ENCODE data around the gene TMEM217.
"Not testable (repeated sequence)": the region's sequence is repeated elsewhere in the genome, so short reads cannot be mapped to it uniquely, and the experiment has no call there.

The TMEM217 gene

GRCh38 chr6:37257634-37258404, at the start of gene TMEM217, which contains the start of gene TBC1D22B:
Gene TMEM217 (minus strand): TSS chr6:37258144. CDS start chr6:37219030, 39,114 bp downstream.
Gene TBC1D22B (plus strand): TSS chr6:37257772. CDS start chr6:37257918, 146 bp downstream.
- peak; percentile 92 for DNase-seq

DNA sequence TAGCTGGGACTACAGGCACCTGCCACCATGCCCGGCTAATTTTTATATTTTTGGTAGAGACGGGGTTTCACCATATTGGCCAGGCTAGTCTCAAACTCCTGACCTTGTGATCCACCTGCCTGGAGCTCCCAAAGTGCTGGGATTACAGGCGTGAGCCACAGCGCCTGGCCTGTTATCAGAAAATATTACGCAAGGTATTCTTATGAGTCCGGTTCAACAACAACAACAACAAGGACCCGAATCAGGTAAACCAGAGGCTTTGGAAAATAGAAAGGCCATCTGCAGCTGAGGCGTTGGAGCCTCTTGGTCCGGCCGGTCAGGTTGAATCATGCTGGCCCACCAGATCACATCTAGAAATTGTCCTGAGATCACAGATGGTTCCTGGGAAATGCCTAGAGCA, 49.5 kb upstream of the TMEM217 start:
- DNase-seq, result not testable (repeated sequence)

DNA sequence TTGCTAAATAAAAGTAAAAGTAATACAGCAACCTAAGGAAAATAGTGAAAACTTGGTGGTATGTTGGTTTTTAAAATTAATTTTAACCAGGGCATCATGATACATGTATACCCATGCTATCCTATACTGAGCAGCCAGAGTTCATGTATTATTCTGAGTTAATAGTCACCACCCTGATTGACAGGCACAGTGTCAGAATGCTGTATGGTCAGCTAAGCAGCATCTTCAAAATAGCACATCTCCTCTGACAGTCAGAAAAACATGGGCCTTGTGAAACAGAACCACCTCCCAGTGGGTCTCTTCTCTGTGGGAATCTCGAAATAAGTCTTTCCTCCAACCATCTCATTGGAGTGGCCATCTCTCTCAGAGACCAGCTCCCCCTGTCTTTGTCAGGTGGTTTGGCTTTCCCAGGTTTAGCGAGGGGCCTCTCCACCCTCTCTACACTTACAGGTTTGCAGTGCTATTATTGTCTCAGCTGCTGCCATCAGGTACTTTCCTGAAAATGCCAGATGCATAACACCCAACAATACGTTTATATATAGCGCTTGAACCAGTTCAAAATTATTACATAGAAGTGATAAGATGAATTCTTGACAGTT, 48.8 kb upstream of the TMEM217 start:
- no peak for DNase-seq

DNA sequence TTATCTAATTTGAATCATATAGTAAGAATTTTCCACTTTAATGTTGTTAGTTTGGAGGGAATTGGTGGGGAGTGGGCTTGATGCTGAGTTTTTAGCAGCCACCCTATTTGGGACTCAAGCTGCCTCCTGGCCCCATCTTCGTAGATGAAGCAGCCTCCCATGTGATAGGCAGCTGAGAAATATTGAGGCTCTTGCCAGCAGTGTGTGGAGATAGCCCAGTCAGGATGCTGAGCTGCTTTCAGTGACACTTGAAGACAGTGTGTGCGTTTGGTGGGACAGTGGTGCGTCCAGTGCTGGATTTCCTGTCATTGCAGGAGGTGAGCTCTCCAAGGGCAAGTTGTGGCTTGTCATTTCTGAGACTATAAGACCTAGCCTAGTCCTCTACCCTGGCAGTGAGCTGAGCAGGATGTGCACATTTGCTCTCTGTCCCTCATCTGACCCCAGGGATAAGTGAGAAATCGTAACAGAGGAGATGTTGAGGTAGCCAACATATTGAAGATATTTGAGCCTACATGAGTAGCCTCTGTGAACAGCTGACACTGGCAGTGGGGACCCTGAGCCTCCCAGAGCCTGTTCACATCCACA, 48.0 kb upstream of the TMEM217 start:
- DNase-seq, result no peak

DNA sequence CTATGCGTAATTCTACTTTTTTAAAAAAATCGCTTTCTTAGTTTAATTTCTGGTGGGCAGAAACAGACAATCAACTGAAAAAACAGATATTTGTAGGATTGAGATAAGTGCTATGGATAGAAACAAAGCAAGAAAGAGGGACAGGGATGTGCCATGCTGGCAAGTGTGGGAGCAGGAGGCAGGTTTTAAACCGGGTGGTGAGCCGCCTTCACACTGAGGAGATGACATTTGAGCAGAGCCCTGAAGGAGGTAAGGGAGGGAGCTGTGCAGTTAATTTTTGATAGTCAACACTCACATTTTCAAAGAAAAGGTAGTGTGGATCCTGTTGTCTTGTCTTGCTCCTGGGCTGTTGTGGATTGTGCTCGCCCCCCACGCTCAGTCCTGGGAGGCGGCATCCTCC, 46.8 kb upstream of the TMEM217 start:
- DNase-seq, result no peak

DNA sequence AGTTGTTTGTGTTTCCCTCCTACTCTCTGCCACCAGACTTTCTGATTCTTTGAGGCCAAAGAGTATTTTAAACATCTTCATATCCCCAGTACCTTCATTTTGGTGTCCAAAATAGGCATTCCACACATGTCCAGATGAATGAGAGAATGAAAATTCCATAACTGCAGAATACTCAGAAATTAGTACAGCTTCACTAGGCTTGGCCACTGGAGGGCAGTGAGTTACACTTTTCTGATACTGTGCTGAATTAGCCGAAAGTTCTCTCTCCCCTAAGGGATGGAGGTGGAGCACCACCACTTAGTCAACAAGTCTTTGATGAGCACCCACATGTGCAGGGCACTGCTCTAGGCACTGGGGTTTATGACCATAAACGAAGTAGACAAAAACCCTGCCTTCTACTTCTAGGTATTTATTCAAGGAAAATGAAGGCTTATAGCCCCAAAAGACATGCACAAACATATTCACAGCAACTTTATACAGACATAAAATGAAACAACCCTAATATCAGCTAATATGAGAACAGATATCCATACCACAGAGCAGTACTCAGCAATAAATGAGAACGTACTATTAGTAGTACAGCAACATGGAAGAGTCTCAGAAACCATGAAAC, 46.1 kb upstream of the TMEM217 start:
- no peak for DNase-seq

DNA sequence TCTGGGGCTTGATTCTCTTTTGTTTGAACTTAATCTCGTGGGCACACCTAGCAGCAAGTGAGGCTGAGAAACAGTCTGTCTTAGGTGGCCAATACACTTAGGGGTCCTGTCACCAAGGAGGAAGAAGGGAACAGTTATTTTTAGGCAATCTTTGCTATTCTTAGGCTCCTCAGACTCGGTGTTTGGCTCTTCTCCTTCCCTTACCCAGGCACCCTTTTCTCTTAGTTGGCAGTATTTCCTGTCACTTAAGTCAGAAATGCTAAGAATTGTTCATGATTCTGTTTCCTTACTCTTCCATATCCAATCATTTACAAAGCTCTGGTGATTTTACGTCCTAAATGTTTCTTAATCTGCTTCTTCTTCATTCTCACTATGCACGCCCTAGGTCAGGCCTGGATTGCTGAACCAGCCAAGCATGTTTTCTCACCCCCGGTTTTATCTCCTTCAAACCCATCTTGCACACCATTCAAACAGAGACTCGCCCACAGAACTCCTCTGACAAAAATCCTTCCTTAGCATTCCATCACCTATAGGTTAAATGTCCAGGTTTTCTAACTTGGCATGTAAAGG, 45.2 kb upstream of the TMEM217 start:
- no peak for DNase-seq

DNA sequence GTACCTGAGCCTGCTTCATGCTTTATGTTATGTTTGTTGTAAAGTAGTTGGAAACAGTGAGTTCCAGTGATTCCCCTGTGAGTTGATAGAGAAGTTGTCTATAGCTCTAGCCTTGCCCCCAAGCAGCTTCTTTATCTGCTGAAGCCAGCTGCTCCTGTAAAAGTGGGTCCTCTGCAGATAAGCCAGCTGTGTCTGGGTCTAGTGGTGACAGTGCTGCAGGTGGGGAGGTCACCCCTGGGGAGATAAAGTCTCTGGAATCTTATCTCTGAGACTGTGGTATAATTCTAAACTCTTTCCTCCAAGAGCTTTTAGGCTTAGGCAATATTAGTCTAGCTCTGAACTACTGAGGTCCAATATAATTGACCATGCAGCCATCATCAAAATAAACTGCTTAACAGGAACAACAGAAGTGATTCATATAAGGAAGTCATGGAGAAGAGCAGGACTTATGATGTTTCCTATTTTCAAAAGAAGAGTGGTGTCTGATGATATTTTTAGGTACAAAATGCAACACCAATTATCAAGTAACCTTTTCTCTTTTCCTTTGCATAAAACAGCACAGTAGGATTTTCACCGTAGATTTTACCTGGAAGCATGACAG, 44.2 kb upstream of the TMEM217 start:
- DNase-seq, result no peak

- DNase-seq, result no peak
These were observed 42.0 kb upstream of the TMEM217 start for GRCh38 chr6:37299990-37300389.

DNA sequence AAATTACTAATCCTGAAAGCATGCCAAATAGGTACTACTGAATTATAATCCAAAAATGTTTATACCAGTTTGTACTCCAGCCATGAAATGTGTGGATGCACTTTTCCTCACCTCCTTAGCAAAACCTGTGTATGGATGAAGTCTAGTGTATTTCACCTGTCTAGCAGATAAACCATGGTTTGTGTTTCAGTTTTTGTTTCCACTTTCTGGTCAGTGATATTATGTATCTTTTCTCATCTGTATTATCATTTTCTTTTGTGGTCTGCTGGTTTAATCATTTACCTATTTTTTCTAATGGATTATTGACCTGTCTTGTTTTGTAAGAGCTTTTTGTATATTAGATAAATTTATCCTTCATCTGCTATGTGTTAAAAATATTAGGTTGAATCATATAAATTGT, 41.0 kb upstream of the TMEM217 start:
- no peak for DNase-seq

- DNase-seq, result not testable (repeated sequence)
These were observed 39.7 kb upstream of the TMEM217 start for GRCh38 chr6:37297637-37298036.

- no peak for DNase-seq
These were observed 35.5 kb upstream of the TMEM217 start for GRCh38 chr6:37293426-37293825.

- no peak for DNase-seq
These were observed 32.0 kb upstream of the TMEM217 start for GRCh38 chr6:37289931-37290330.

- no peak for DNase-seq
These were observed 30.3 kb upstream of the TMEM217 start for GRCh38 chr6:37288247-37288646.

DNA sequence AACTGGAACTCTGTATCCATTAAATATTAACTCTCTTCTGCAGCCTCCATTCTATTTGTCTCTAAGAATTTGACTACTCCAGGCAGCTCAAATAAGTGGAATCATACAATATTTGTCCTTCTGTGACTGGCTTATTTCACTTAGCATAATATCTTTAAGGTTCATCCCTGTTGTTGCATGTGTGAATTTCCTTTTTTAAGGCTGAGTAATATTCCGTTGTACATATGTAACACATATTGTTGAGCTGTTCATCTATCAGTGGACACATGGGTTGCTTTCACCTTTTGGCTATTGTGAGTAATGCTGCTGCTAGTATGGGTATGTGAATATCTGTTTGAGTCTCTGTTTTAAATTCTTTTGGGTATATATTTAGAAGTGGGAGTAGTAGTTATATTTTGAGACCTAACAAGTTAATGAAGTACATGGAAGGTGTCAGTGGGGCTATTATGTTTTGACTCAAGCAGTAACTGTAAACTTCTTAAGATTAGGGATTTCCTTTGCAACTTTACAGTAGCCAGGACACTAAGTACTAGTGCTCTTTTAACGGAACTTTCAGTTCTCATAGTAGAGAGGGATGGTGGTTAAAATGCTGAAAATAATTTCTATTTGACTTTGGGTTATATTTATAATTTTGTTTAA, 29.7 kb upstream of the TMEM217 start:
- no peak for DNase-seq

DNA sequence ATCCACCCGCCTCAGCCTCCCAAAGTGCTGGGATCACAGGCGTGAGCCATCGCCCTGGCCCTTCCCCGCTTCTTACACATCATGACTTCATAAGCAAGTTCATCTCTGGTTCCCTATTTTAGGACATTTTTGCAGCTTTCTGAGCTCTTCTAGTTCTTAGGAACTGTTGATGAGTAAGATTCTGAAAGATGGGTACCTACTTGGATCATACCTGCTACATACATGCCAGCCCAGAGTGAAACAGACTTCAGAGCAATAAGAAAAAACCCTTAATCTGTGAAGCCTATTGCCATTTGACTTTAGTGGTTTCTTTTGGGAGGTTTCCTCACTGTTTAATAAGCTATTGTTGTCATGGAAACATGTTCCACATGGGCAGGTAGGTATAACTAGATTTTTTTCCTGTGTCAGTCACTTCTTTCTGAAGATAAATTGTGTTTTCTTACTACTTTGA, 27.9 kb upstream of the TMEM217 start:
- no peak for DNase-seq

DNA sequence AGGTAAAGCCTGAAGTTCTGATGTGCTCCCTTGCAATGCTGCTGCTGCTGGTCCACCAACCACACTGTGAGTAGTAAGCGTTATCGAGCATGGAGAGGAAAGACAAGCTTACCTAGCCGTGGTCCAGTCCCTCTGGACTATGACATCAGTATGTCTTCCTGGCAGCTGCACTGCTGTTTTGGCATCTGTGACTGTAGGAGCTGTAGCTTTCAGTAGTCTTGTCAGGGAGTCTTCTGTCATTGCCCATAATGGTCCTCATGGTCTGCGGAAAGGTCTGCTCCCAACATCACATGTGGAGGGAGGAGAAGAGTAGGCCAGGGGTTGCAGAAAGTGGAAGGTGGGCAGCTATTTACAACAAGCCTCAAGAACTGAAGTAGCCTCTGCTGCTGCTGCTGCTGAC, 26.8 kb upstream of the TMEM217 start:
- no peak for DNase-seq

- DNase-seq, result no peak
These were observed 25.8 kb upstream of the TMEM217 start for GRCh38 chr6:37283671-37284151.

- DNase-seq, result no peak
These were observed 25.3 kb upstream of the TMEM217 start for GRCh38 chr6:37283268-37283667.

- no peak for DNase-seq
These were observed 24.4 kb upstream of the TMEM217 start for GRCh38 chr6:37282371-37282770.

DNA sequence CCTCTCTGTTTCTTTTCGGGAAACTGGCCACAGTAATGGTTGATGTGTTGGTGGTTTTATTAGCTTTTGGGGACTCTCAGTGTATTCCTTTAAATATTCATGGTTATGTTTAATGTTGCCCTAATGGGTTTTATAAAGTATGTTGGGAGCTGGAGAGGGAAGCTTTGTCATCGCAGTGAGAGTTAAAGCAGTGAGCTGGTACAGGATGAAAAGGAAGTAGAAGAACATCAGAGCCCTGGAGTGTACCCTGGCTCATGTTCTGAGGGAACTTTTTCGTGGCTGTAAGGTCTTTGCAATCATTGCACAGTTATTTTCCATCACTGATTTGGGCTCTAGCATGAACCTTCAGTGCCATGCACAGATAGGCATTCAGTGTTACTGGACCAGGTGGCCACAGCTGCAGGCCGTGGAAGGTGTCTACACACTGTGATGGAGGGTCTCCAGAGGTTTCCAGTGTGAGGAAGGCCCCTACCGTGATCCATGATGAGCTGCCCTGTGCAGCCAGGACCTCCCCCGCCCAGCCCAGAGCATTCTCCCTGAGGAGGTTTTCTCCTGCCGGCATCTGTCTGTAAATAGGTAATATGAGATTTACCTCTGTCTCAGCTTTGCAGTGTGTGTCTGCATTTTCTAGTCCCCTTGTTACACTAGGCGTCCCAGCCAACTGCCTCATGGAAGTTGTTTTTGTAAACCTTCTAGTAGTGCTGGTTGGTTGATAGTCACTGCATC, 22.4 kb upstream of the TMEM217 start:
- no peak for DNase-seq

Measured in activated CD4-positive, alpha-beta T cell treated with anti-CD3 and anti-CD28 coated beads for 1 hour (primary cell).